Measurements from ENCODE around the gene EHD4.

Gene EHD4

DNA sequence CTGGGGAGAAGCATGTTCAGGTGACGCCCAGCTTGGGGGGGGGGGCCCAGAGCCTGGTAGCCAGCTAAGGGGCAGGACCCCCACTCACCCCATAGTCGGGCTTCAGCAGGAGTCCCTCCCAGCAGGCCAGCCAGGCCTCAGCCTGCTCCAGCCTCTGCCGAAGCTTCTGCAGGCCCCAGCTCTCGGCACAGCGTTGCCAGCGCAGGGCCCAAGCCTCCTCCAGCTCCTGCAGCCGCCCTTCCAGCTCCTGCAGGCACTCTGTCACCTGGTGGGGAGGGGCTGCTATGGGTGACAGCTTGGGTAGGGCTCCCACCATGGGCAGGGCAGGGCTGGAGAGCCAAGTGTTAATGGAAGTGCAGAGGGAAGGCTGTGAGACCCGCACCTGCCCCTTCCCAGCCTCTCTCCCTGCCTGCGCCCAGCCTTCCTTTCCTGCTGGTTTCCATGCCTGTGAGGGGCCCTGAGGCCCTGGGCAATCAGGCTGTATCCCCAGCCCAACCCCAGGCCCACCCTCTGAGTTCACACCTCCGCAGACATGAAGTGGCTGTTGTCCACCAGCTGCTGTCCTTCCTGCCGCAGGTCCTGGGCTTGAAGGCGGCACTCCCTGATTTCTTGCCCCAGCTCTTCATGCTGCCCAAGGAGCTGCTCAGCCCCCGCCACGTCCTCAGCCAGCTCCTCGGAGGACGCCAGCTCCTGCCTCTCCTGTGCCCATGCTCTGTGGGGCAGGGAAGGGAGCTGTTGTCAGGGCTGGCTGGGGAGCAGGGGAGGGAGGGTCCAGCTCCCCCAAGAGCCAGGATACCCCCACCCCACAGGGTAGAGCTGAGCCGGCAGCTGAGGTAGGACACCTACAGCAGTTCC is 119.4 kb downstream of the EHD4 start:
- H3K27ac ChIP-seq (ENCODE audit: low read depth, low read length) = no peak overlapping the region
- H3K27me3 ChIP-seq (ENCODE audit: control insufficient read depth in 1 of 2, insufficient read depth in 2 of 2, low read length in 2 of 2) = peaks cover 0 to 41% of the 10 kb centered on the region in 2 donors

DNA sequence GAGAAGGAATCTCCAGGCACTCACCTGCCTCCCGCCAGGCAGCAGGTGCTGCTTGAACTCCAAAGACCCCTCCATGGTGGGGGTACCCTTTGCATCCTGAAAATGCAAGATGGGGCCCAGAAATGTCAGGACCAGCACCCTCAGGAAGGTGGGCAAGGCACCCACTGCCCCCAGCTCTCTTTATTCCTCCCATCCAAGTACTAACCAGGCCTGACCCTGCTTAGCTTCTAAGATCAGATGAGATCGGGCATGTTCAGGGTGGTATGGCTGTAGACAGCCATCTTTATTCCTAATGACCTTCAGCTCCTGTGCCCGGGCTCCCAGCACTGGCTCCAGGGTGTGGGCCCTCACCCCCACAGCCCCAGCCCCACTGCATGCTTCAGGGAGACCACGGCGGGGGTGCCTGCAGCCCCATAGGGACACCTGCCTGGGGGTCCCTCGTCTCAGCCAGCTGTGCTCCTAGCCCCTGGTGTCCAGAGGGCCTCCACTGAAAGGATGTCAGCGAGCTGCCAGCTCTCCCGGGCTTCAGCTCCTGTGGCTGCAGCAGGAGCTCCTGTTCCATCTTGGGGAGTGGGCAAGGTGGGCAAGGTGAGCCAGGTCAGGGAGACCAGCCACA is 120.5 kb downstream of the EHD4 start:
- Histone ChIP-seq H3K27me3 (ENCODE audit: control insufficient read depth in 1 of 2, insufficient read depth in 2 of 2, low read length in 2 of 2) (peaks cover 0 to 41% of the 10 kb centered on the region in 2 donors), H3K36me3 (ENCODE audit: insufficient read depth, low read length) (peaks cover 12% of the 10 kb centered on the region), H3K4me1 (ENCODE audit: insufficient read depth, low read length) (no peaks in the 10 kb centered on the region), H3K9me3 (ENCODE audit: low read length) (no peaks in the 10 kb centered on the region), H3K9ac (ENCODE audit: low read length) (no peak overlapping the region), H3K27ac (ENCODE audit: low read depth, low read length) (no peak overlapping the region), H3K4me3 (ENCODE audit: low read depth in 1 of 2, low read length in 2 of 2) (no peak overlapping the region)

More for the DNA sequence above, 119.4 kb downstream of the EHD4 start:
- no peak overlapping the region for H3K9ac ChIP-seq (ENCODE audit: low read length)
- H3K36me3 ChIP-seq (ENCODE audit: insufficient read depth, low read length) = peaks cover 4% of the 10 kb centered on the region
- H3K4me3 ChIP-seq (ENCODE audit: low read depth in 1 of 2, low read length in 2 of 2) = no peak overlapping the region
- H3K9me3 ChIP-seq (ENCODE audit: low read length) = no peaks in the 10 kb centered on the region
- no peaks in the 10 kb centered on the region for H3K4me1 ChIP-seq (ENCODE audit: insufficient read depth, low read length)

- Histone ChIP-seq H3K4me3 (ENCODE audit: low read depth in 1 of 2, low read length in 2 of 2) (no peak overlapping the region), H3K36me3 (ENCODE audit: insufficient read depth, low read length) (peaks cover 19% of the 10 kb centered on the region), H3K4me1 (ENCODE audit: insufficient read depth, low read length) (no peaks in the 10 kb centered on the region), H3K27ac (ENCODE audit: low read depth, low read length) (no peak overlapping the region), H3K9me3 (ENCODE audit: low read length) (no peaks in the 10 kb centered on the region), H3K9ac (ENCODE audit: low read length) (no peak overlapping the region), H3K27me3 (ENCODE audit: control insufficient read depth in 1 of 2, insufficient read depth in 2 of 2, low read length in 2 of 2) (peaks cover 0 to 41% of the 10 kb centered on the region in 2 donors)
Observed at GRCh38 chr15:41851167-41851523, 121.2 kb downstream of the EHD4 start.

GRCh38 chr15:41850482-41851166 is 121.7 kb downstream of the EHD4 start:
- no peaks in the 10 kb centered on the region for H3K9me3 ChIP-seq (ENCODE audit: low read length)
- no peak overlapping the region for H3K27ac ChIP-seq (ENCODE audit: low read depth, low read length)
- no peaks in the 10 kb centered on the region for H3K4me1 ChIP-seq (ENCODE audit: insufficient read depth, low read length)
- H3K9ac ChIP-seq (ENCODE audit: low read length) = no peak overlapping the region
- H3K27me3 ChIP-seq (ENCODE audit: control insufficient read depth in 1 of 2, insufficient read depth in 2 of 2, low read length in 2 of 2) = peaks cover 0 to 41% of the 10 kb centered on the region in 2 donors
- H3K36me3 ChIP-seq (ENCODE audit: insufficient read depth, low read length) = peaks cover 19% of the 10 kb centered on the region
- H3K4me3 ChIP-seq (ENCODE audit: low read depth in 1 of 2, low read length in 2 of 2) = no peak overlapping the region

DNA sequence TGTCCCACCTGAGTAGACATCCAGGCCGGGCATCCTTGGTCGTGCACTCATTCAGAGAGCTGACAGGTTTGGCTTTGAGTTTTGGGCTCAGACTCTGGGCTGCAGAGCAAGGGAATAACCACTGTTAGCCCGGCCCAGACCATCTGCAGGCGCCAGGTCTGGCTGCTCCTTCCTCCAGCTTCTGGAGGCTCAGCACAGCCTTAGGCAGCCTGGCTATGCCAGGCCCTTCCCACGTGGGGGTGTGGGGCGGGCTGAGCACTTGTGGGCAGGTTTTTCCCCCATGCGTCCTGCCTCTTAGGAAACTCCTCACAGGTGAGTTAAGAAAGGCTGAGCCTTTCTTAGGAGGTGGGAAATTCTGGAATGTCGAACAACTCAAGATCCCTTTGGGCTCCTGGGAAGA is 122.5 kb downstream of the EHD4 start:
- Histone ChIP-seq H3K4me1 (ENCODE audit: insufficient read depth, low read length) (no peaks in the 10 kb centered on the region), H3K27ac (ENCODE audit: low read depth, low read length) (no peak overlapping the region), H3K27me3 (ENCODE audit: control insufficient read depth in 1 of 2, insufficient read depth in 2 of 2, low read length in 2 of 2) (peaks cover 0 to 33% of the 10 kb centered on the region in 2 donors), H3K36me3 (ENCODE audit: insufficient read depth, low read length) (peaks cover 19% of the 10 kb centered on the region), H3K9ac (ENCODE audit: low read length) (no peak overlapping the region), H3K9me3 (ENCODE audit: low read length) (no peaks in the 10 kb centered on the region), H3K4me3 (ENCODE audit: low read depth in 1 of 2, low read length in 2 of 2) (no peak overlapping the region)

- Histone ChIP-seq H3K36me3 (ENCODE audit: insufficient read depth, low read length) (peaks cover 24% of the 10 kb centered on the region), H3K27me3 (ENCODE audit: control insufficient read depth in 1 of 2, insufficient read depth in 2 of 2, low read length in 2 of 2) (peaks cover 0 to 28% of the 10 kb centered on the region in 2 donors), H3K27ac (ENCODE audit: low read depth, low read length) (no peak overlapping the region), H3K9ac (ENCODE audit: low read length) (no peak overlapping the region), H3K9me3 (ENCODE audit: low read length) (no peaks in the 10 kb centered on the region), H3K4me1 (ENCODE audit: insufficient read depth, low read length) (no peaks in the 10 kb centered on the region), H3K4me3 (ENCODE audit: low read depth in 1 of 2, low read length in 2 of 2) (no peak overlapping the region)
Observed at GRCh38 chr15:41849204-41849603, 123.2 kb downstream of the EHD4 start.

GRCh38 chr15:41848631-41849030 is 123.7 kb downstream of the EHD4 start:
- no peaks in the 10 kb centered on the region for H3K4me1 ChIP-seq (ENCODE audit: insufficient read depth, low read length)
- no peak overlapping the region for H3K27ac ChIP-seq (ENCODE audit: low read depth, low read length)
- H3K9ac ChIP-seq (ENCODE audit: low read length) = no peak overlapping the region
- H3K9me3 ChIP-seq (ENCODE audit: low read length) = no peaks in the 10 kb centered on the region
- no peak overlapping the region for H3K4me3 ChIP-seq (ENCODE audit: low read depth in 1 of 2, low read length in 2 of 2)
- H3K36me3 ChIP-seq (ENCODE audit: insufficient read depth, low read length) = peaks cover 25% of the 10 kb centered on the region
- peaks cover 0 to 22% of the 10 kb centered on the region in 2 donors for H3K27me3 ChIP-seq (ENCODE audit: control insufficient read depth in 1 of 2, insufficient read depth in 2 of 2, low read length in 2 of 2)

- no peaks in the 10 kb centered on the region for H3K9me3 ChIP-seq (ENCODE audit: low read length)
- no peak overlapping the region for H3K27ac ChIP-seq (ENCODE audit: low read depth, low read length)
- H3K36me3 ChIP-seq (ENCODE audit: insufficient read depth, low read length) = peaks cover 25% of the 10 kb centered on the region
- peaks cover 0 to 15% of the 10 kb centered on the region in 2 donors for H3K27me3 ChIP-seq (ENCODE audit: control insufficient read depth in 1 of 2, insufficient read depth in 2 of 2, low read length in 2 of 2)
- H3K9ac ChIP-seq (ENCODE audit: low read length) = no peak overlapping the region
- H3K4me1 ChIP-seq (ENCODE audit: insufficient read depth, low read length) = no peaks in the 10 kb centered on the region
- no peak overlapping the region for H3K4me3 ChIP-seq (ENCODE audit: low read depth in 1 of 2, low read length in 2 of 2)
Observed at GRCh38 chr15:41847981-41848380, 124.4 kb downstream of the EHD4 start.

DNA sequence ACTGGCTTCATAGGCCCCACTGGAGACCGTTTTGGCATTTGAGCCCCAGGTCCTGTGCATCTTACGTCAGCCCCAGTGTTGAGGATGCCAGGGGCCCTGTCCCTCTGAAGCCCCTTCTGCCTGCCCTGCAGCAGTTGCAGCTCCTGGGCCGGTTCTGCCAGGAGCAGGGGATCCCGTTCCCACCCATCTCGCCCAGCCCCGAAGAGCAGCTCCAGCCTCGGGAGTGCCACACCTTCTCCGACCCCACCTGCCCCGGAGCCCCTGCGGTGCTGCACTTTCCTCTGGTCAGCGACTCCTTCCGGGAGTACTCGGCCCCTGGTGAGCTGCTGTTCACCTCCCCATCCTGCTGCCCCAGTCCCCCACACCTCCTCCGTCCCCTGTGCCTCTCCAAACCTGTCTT is 125.2 kb downstream of the EHD4 start:
- Histone ChIP-seq H3K9me3 (ENCODE audit: low read length) (no peaks in the 10 kb centered on the region), H3K4me3 (ENCODE audit: low read depth in 1 of 2, low read length in 2 of 2) (no peak overlapping the region), H3K27ac (ENCODE audit: low read depth, low read length) (no peak overlapping the region), H3K9ac (ENCODE audit: low read length) (no peak overlapping the region), H3K4me1 (ENCODE audit: insufficient read depth, low read length) (no peaks in the 10 kb centered on the region), H3K27me3 (ENCODE audit: control insufficient read depth in 1 of 2, insufficient read depth in 2 of 2, low read length in 2 of 2) (peaks cover 0 to 8% of the 10 kb centered on the region in 2 donors), H3K36me3 (ENCODE audit: insufficient read depth, low read length) (peaks cover 26% of the 10 kb centered on the region)
